ENCODE data around the gene CDCP2.

CDCP2 gene

GRCh38 chr1:54136963-54137533 is 15.8 kb downstream of the CDCP2 start:
- no peak for DNase-seq (ENCODE audit: low spot score)

DNA sequence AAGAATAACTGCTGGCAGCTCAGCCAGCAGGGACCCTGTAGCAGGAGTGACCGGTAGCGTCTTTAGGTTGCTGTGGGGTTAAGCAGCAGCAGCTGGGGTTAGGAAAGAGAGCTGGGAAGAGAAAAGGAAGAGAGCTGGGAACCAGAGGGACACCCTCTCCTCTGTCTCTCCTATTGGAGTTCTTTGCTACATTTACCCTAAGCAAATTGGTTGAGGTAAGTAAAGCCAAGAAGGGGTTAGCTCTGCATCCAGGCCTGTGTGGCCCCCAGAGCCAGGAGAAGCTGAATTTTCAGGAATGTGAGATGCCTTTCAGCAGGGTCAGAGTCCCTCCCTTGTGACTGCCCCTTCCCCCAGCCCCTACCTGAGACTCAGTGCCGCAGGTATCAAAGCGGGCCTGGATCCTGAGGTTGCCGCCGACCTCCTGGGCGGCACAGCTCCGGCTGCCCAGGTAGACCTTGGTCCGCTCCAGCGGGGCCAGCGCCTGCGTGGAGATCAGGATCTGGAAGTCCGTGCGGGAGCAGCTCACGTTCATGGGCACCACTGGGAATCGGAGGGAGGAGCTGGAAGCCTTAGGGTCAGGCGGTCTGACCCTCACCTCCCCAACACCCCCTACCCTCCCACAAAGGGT is 16.4 kb downstream of the CDCP2 start:
- DNase-seq (ENCODE audit: low spot score) = no peak

DNA sequence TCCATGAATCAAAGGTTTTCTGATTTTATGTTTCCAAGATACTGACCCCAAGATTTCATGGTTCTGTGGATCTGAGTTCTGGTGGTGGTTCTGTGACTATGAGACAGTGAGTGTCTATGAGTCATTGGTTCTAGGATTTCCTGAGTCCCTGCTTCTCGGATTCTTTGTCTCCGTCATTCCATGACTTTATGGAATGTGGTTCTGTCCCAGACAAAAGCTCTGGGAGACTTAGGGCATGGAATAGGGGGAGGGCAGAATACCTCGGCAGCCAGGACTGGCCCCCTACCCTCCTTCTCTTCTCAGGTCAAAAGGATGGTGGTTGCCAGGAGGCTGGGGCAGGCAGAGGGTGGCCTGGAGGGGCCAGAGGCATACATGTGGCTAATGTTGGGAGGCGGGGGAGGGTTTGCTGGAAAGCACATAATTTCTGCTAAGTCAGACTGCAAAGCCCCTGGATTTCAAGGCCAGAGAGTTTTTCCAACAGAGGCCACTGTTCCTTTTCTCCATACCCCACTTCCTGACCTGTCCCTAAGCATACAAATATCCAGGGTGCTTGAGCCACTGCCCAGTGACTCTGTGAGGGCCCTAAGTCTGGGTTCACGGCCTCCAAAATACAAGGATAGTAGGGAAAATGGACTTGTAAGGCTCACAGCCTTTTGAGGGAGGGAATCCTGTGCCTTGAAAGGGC is 17.2 kb downstream of the CDCP2 start:
- no peak for DNase-seq (ENCODE audit: low spot score)

- DNase-seq (ENCODE audit: low spot score) = no peak
These were observed 18.5 kb downstream of the CDCP2 start for GRCh38 chr1:54134295-54134694.

GRCh38 chr1:54132495-54132894 is 20.3 kb downstream of the CDCP2 start:
- DNase-seq (ENCODE audit: low spot score) = no peak

DNA sequence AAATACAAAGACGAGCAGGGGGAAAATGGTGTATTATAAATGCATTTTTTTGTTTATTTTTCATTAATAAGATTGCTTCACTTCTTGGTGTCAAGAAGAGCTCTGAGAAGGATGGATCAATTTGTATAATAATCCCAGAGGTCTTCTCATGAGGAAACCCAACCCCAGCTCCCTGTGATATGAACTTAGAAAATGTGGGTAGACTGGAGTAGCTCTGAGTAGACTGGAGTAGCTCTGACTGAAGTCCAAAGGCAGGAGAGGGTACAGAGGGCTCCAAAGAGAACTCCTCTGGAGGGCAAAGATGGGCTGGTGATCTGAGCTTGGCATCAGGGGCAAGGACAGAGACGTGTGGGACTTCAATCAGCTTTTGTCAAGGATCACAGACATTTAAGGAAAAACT is 21.4 kb downstream of the CDCP2 start:
- DNase-seq (ENCODE audit: low spot score) = no peak

- no peak for DNase-seq (ENCODE audit: low spot score)
These were observed 22.9 kb downstream of the CDCP2 start for GRCh38 chr1:54129858-54130257.

DNA sequence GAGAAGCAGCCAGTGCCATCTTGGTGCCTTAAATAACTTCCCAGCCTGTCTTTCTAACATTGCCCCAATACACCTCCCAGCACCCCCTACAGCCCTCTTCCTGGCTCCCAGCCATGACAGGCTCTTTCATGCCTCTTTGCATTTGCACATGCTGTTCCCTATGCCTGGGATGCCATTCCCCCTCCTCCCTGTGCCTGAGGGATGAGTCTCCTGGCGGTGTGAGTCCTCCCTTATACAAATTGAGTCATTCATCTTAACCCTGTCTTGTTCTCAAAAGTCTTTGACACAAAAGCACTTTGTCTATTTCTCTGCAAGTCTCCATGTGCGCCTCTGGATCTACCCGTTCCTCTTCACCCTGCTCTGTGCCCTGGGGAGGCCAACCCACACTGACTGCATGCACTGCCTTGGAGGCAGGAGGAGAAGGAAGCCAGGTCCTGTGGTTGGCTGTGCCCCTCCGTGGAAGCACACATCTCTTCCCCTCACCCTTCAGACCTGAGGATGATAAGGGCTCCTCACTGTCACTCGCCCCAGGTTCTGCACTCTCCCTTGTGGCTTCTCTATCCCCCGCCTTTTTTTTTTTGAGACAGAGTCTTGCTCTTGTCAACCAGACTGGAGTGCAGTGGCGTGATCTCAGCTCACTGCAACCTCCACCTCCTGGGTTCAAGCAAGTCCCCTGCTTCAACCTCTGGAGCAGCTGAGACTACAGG is 25.1 kb downstream of the CDCP2 start:
- no peak for DNase-seq (ENCODE audit: low spot score)

DNA sequence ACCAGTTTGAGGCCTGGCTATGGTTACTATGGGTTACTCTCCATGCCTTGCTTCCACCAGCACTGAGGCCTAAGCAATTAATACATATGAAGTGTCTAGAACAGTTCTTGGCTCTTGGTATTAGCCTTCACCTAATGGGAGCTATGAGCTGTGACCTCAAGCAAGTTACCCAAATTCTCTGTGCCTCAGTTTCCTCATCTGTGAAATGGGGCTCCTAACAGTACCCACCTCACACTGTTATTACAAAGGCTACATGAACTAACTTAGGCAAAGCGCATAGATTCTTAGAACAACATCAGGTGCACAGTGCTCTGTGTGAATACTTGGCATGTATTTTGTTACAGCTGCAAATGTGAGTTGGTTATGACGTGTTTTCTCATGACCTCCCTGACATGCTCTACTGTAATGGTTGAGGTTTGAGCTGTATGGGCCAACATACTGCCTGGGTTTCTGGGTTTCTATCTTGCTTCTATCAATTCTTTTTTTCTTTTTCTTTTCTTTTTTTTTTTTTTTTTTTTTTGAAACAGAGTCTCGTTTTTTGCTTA is 26.5 kb downstream of the CDCP2 start:
- no peak for DNase-seq (ENCODE audit: low spot score)

DNA sequence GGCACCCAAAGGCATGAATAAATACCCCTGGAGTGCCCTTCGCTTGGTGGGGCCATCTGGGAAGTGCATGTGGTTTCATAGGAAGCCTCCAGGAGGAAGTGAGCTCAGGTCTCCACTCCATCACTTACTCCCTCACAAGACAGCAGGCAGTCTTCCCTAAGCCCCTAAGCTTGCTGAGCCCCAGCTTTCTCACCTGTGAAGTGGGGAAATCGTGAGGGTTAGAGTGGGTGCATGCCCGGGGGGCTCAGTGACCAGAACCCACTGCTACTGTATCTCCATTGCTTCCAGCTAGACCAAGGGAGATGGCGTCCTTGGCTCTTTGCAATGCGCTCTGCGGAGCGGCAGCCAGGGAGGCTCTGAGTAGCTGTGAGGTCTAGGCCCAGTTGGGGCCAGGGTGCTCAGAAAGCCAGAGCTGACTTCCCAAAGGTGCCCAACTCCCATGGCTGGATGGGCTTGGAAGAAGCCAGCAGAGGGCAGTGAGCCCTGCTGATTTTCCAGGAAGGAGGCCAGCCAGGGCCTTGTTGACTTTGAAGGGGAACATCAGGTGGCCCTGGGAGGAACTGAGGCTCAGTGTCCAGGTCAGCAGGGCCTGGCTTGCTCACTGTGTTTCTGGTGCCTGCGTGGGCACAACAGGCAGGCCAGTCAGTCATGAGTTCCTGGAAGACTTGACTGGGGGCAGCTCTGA is 27.3 kb downstream of the CDCP2 start:
- no peak for DNase-seq (ENCODE audit: low spot score)

DNA sequence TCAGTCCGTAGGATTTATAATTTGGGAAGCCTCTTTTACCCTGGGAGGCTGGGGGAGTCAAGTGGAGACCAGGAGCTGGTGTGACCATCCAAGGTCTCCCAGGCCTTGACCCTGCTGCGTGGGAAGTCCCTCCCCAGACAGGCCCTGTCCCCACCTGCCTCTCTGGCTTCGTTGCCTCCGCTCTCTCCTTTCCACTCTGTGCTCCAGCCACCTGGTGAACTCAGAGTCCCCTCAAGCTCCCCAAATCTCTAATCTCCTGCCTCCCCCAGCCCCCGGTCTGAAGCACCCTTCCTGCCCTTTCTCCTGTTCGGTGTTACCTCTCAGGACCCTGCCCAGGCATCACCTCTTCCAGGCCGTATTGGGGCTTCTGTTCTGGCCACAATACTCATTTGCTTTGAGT is 27.9 kb downstream of the CDCP2 start:
- DNase-seq (ENCODE audit: low spot score) = no peak

- DNase-seq (ENCODE audit: low spot score) = no peak
These were observed 28.3 kb downstream of the CDCP2 start for GRCh38 chr1:54124472-54124871.

DNA sequence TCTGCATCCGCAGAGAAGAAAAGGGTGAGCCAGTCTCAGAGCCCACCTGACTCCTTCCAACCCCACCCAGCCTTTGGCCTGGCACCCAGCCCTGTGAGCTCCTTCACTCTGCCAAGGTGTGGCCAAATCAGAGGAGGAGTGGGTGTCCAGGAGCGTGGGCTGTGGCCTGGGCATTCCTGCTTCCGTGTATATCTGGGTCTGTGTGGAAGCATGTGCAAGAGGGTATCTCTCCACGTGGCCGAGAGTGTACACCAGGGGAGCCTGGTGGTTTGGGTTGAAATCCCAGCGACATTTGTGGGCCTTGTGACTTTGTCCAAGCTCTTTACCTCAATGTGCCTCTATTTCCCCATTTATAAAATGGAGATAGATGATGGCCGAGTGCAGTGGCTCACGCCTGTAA is 29.8 kb downstream of the CDCP2 start:
- DNase-seq (ENCODE audit: low spot score) = no peak

- no peak for DNase-seq (ENCODE audit: low spot score)
These were observed 30.6 kb downstream of the CDCP2 start for GRCh38 chr1:54122135-54122751.

DNA sequence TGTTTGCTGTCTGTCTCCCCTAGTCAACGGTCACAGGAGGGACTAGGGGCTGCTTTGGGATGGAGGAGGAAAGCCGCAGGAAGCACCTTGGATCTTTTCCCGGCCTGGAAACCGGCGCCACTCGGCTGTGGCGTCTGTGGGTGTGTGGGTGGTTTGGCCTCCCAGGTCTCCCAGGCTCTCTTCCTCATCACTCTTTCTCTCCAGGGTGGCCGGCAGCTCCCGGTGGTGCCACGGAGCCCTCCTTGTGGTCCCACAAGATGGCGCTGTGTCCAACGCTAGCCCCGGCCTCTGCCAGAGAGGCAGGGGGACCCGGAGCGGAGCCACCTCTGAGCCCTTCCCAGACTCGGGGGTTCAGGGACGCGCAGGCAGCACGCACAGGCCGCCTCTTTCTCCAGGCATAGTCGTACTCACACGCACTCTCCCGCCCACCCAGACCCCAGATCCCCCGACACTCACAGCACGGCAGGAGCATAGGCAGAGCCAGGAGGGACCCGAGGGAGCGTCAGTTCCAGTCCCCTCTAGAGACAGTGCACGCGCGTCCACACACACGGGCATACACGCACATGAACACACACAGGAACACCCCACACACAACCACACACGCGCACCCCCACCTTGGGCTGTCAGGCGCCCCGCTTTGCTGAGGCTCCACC is 31.2 kb downstream of the CDCP2 start:
- DNase-seq (ENCODE audit: low spot score) = peak; percentile 56

GRCh38 chr1:54120698-54121481 is 31.9 kb downstream of the CDCP2 start:
- no peak for DNase-seq (ENCODE audit: low spot score)

- no peak for DNase-seq (ENCODE audit: low spot score)
These were observed 32.6 kb downstream of the CDCP2 start for GRCh38 chr1:54120018-54120697.

DNA sequence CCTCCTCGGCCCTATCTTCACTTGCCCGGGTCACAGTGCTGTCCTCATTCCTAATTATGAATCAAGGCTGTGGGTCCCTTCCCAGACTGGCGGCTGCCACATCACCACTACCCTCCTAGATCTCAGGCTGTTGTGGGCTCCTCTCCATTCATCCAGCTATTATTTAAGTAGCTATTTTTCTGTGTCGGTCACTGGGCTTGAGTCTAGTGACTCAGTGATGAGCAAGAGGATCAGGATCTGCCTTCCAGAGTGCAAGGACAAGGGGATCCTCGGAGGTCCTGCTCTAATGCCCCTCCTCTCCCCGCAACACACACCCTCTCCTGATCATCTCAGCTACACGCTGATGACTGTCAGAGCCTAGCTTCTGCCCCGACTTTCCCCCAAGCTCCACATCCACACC is 34.1 kb downstream of the CDCP2 start:
- no peak for DNase-seq (ENCODE audit: low spot score)

DNA sequence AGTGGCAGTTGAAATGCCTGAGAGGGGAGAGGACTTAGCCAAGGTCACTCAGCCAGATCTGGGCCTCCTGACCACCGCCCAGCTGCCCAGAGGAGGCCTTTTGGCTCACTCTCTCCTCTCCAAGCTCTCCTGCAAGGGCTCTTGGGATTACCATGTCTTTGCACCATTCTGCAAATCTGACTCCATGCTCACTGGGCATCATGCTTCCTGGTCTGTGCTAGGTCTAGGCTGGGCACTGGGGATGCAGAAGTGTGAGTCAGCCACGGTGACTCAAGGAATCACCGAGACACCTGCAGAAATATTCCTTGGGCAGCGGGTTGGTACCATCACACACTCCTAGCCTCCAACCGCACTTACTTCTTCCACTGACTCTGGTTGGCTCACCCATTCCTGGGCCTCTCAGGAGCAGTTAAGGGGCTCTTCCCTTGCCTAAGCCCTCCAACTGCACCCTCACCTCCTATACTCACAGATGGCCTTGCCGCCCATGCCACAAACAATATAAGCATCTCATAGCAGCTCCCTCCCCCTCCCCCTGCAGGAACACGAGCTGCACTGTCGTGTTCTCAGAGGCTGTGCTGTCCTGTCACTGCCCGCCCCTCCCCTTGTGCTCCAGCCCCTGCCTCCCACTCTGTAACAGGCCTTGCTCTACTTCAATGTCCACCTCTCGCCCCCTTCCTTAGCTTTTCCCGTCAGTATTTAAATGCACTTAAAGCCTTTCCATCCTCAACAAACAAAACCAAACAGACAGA is 34.8 kb downstream of the CDCP2 start:
- no peak for DNase-seq (ENCODE audit: low spot score)
